ENCODE results near the gene DNAH11.
A peak's percentile ranks its signal among the peaks of the same experiment; 100 is the strongest.
"Not testable (repeated sequence)": the region's sequence is repeated elsewhere in the genome, so short reads cannot be mapped to it uniquely, and the experiment has no call there.

The DNAH11 gene

DNA sequence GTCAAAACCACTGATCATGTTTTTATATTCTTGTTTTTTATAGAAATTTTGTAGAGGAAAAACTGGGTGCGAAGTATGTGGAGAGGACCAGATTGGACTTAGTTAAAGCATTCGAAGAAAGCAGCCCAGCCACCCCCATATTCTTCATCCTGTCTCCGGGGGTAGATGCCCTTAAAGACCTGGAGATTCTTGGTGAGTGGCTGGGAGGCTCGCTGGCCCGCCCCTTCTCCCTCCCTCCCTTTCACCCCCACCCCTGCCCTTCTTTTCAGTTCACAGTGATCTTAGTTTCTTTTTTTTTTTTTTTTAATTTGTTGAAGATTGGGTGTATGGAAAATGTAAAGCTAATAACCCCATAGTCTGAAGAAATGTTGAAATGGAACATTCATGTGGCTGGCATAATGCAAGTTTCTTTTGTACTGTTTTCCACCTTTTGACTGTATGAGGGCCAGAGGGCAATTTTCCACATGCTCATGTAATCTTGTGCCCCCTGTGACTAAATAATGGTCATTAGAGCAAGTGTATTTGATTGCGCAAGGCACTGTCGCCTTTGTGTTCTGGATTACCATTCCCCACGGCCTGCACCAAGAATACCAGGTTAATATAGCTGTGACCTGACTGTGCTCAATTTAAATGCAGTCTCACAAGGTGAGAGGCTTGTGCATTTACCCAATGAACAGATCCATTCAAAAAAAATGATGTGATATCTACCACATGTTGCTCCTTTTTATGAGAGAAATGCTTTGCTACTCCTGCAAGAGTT, 325.2 kb downstream of the DNAH11 start:
- no CpG with 5 or more reads among the region's 8 CpGs for WGBS (ENCODE audit: extremely low coverage, insufficient coverage, low lambda C conversion rate)
- no peak overlapping the region for H2AK5ac ChIP-seq (ENCODE audit: low read length)
- no peak overlapping the region for H3K9ac ChIP-seq (ENCODE audit: low read length)
- H3K79me1 ChIP-seq (ENCODE audit: low read length) = no peaks in the 10 kb centered on the region
- no peak overlapping the region for H2BK15ac ChIP-seq (replicated peaks; ENCODE audit: low read depth)
- no peaks in the 10 kb centered on the region for H3K36me3 ChIP-seq (ENCODE audit: control insufficient read depth, insufficient read depth, low read length)
- no peak overlapping the region for H3K4ac ChIP-seq (ENCODE audit: low read depth, low read length)
- no peak overlapping the region for H3K27ac ChIP-seq (ENCODE audit: low read depth, low read length)
- H2BK5ac ChIP-seq (ENCODE audit: low read length) = no peak overlapping the region
- no peak overlapping the region for H3K18ac ChIP-seq (ENCODE audit: low read length)
- no peak overlapping the region for H4K8ac ChIP-seq (ENCODE audit: low read depth, low read length)
- no peak overlapping the region for H4K5ac ChIP-seq (ENCODE audit: low read length)
- no peak for DNase-seq
- peaks cover 5% of the 10 kb centered on the region for H3K4me1 ChIP-seq (ENCODE audit: control insufficient read depth, low read depth, low read length)
- no peaks in the 10 kb centered on the region for H3K27me3 ChIP-seq (ENCODE audit: insufficient read depth, low read length, poor library complexity)
- H3K56ac ChIP-seq (ENCODE audit: low read length) = no peak overlapping the region
- H3K4me3 ChIP-seq (ENCODE audit: low read length) = no peak overlapping the region
- H3K79me2 ChIP-seq (ENCODE audit: control insufficient read depth, insufficient read depth, low read length) = no peaks in the 10 kb centered on the region
- no peak overlapping the region for H2BK120ac ChIP-seq (ENCODE audit: low read depth, low read length)
- no peak overlapping the region for H3K23ac ChIP-seq (ENCODE audit: low read length)
- H3K4me2 ChIP-seq (ENCODE audit: low read length) = no peak overlapping the region

DNA sequence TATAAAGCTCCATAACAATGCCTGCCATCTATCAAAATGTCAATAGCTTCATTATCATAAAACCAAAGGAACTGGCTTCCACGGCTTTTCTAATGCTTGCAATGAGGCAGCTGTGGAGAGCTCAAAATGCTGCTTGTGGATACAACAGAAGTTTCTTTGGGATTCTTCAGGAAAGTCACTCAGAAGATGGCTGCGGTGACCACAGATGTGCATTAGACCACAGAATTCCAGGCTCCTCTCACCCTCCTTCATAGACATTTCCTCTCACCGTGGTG, 325.7 kb downstream of the DNAH11 start:
- WGBS (ENCODE audit: extremely low coverage, insufficient coverage, low lambda C conversion rate) = no CpG with 5 or more reads among the region's 3 CpGs

DNA sequence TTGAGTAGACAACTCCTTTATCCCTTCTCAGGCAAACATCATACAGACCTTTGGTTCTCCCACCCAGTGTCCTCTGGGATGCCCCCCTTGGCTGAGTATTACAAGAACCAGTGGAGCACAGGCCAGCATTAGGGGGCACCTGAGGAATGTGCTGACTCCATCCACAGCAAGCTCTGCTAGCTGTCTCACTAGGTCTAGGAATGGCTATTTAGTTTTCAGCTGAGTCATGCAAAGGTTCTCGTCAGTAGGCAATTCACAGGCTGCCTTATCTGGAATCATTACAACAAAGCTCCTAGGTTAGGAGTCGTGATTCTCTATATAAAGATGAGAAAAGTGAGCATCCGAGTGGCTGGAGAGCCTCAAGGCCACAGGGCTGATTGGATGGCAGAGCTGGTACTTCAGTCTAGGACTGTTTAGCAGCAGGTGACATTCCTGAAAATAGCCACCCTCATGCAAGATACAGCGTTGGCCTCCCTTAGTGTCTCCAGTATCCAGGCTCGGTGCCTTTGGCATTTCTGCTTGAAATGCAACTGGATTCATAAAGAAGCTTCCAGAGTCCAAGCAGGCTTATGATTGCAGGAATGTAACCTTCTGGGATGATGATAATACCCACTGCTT, 327.1 kb downstream of the DNAH11 start:
- Histone ChIP-seq H3K4me1 (ENCODE audit: control insufficient read depth, low read depth, low read length) (peaks cover 5% of the 10 kb centered on the region), H3K4me3 (ENCODE audit: low read length) (no peak overlapping the region), H3K36me3 (ENCODE audit: control insufficient read depth, insufficient read depth, low read length) (no peaks in the 10 kb centered on the region), H3K79me1 (ENCODE audit: low read length) (no peaks in the 10 kb centered on the region), H2BK5ac (ENCODE audit: low read length) (no peak overlapping the region), H2AK5ac (ENCODE audit: low read length) (no peak overlapping the region), H3K56ac (ENCODE audit: low read length) (no peak overlapping the region), H3K4me2 (ENCODE audit: low read length) (no peak overlapping the region), H4K8ac (ENCODE audit: low read depth, low read length) (no peak overlapping the region), H3K23ac (ENCODE audit: low read length) (no peak overlapping the region), H2BK15ac (replicated peaks; ENCODE audit: low read depth) (no peak overlapping the region), H3K18ac (ENCODE audit: low read length) (peak overlapping the region; percentile 61), H3K27ac (ENCODE audit: low read depth, low read length) (no peak overlapping the region), H3K4ac (ENCODE audit: low read depth, low read length) (no peak overlapping the region), H2BK120ac (ENCODE audit: low read depth, low read length) (no peak overlapping the region), H4K5ac (ENCODE audit: low read length) (no peak overlapping the region), H3K27me3 (ENCODE audit: insufficient read depth, low read length, poor library complexity) (no peaks in the 10 kb centered on the region), H3K9ac (ENCODE audit: low read length) (no peak overlapping the region), H3K79me2 (ENCODE audit: control insufficient read depth, insufficient read depth, low read length) (no peaks in the 10 kb centered on the region)
- WGBS (ENCODE audit: extremely low coverage, insufficient coverage, low lambda C conversion rate) = no CpG with 5 or more reads among the region's 5 CpGs
- DNase-seq = peak; percentile 87

More for the DNA sequence above, 325.7 kb downstream of the DNAH11 start:
- Histone ChIP-seq H3K4me3 (ENCODE audit: low read length) (no peak overlapping the region), H4K8ac (ENCODE audit: low read depth, low read length) (no peak overlapping the region), H3K27ac (ENCODE audit: low read depth, low read length) (no peak overlapping the region), H2BK15ac (replicated peaks; ENCODE audit: low read depth) (no peak overlapping the region), H3K4me1 (ENCODE audit: control insufficient read depth, low read depth, low read length) (peaks cover 5% of the 10 kb centered on the region), H3K9ac (ENCODE audit: low read length) (no peak overlapping the region), H3K56ac (ENCODE audit: low read length) (no peak overlapping the region), H2BK5ac (ENCODE audit: low read length) (no peak overlapping the region), H2BK120ac (ENCODE audit: low read depth, low read length) (no peak overlapping the region), H4K5ac (ENCODE audit: low read length) (no peak overlapping the region), H3K4ac (ENCODE audit: low read depth, low read length) (no peak overlapping the region), H3K18ac (ENCODE audit: low read length) (no peak overlapping the region), H3K79me2 (ENCODE audit: control insufficient read depth, insufficient read depth, low read length) (no peaks in the 10 kb centered on the region), H3K4me2 (ENCODE audit: low read length) (no peak overlapping the region), H3K23ac (ENCODE audit: low read length) (no peak overlapping the region), H3K27me3 (ENCODE audit: insufficient read depth, low read length, poor library complexity) (no peaks in the 10 kb centered on the region), H2AK5ac (ENCODE audit: low read length) (no peak overlapping the region), H3K79me1 (ENCODE audit: low read length) (no peaks in the 10 kb centered on the region), H3K36me3 (ENCODE audit: control insufficient read depth, insufficient read depth, low read length) (no peaks in the 10 kb centered on the region)
- no peak for DNase-seq

DNA sequence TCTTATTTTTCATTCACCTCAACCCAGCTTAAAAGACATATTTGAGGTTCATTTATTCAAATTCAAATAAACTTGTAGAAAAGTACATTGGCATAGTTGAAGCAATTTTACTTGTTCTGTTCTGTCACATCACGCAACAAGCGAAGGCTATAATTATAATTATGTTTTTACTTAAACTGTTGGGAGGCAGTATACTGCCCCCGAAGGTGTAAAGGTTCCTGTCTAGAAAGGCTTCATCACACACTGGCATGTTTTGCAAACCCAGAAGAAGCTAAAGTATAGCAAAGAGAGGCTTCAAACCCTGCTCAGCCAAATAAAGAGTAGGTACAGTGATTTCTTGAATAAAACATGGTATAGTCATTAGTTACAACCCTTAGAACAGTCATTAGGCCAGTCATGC, 340.2 kb downstream of the DNAH11 start:
- no peaks in the 10 kb centered on the region for H3K27me3 ChIP-seq (ENCODE audit: insufficient read depth, low read length, poor library complexity)
- H3K18ac ChIP-seq (ENCODE audit: low read length) = no peak overlapping the region
- H3K9ac ChIP-seq (ENCODE audit: low read length) = no peak overlapping the region
- no peaks in the 10 kb centered on the region for H3K4me1 ChIP-seq (ENCODE audit: control insufficient read depth, low read depth, low read length)
- no peaks in the 10 kb centered on the region for H3K36me3 ChIP-seq (ENCODE audit: control insufficient read depth, insufficient read depth, low read length)
- H2BK5ac ChIP-seq (ENCODE audit: low read length) = no peak overlapping the region
- no peak overlapping the region for H3K4ac ChIP-seq (ENCODE audit: low read depth, low read length)
- H3K79me2 ChIP-seq (ENCODE audit: control insufficient read depth, insufficient read depth, low read length) = no peaks in the 10 kb centered on the region
- no peak overlapping the region for H4K5ac ChIP-seq (ENCODE audit: low read length)
- H3K79me1 ChIP-seq (ENCODE audit: low read length) = no peaks in the 10 kb centered on the region
- no peak overlapping the region for H4K8ac ChIP-seq (ENCODE audit: low read depth, low read length)
- no peak for DNase-seq
- no peak overlapping the region for H2AK5ac ChIP-seq (ENCODE audit: low read length)
- H2BK120ac ChIP-seq (ENCODE audit: low read depth, low read length) = no peak overlapping the region
- no CpG with 5 or more reads among the region's 3 CpGs for WGBS (ENCODE audit: extremely low coverage, insufficient coverage, low lambda C conversion rate)
- H3K4me2 ChIP-seq (ENCODE audit: low read length) = no peak overlapping the region
- H3K4me3 ChIP-seq (ENCODE audit: low read length) = no peak overlapping the region
- no peak overlapping the region for H2BK15ac ChIP-seq (replicated peaks; ENCODE audit: low read depth)
- H3K56ac ChIP-seq (ENCODE audit: low read length) = no peak overlapping the region
- no peak overlapping the region for H3K27ac ChIP-seq (ENCODE audit: low read depth, low read length)
- no peak overlapping the region for H3K23ac ChIP-seq (ENCODE audit: low read length)

DNA sequence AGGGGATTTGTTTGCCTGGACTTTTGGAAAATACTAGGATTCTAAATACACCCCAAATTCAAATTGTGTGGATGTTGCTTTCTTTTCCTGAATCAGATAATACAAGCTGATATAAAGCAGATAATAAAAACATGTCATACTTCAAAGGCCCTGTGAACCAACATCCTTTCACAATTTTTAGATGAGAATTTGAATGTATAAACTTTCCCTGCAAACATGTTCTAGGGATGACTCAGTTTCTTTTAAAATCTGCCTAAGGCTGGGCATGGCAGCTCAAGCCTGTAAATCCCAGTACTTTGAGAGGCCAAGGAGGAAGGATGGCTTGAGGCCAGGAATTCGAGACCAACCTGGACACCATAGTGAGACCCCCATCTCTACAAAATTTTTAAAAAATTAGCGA, 340.7 kb downstream of the DNAH11 start:
- H3K56ac ChIP-seq (ENCODE audit: low read length) = not testable (repeated sequence)

DNA sequence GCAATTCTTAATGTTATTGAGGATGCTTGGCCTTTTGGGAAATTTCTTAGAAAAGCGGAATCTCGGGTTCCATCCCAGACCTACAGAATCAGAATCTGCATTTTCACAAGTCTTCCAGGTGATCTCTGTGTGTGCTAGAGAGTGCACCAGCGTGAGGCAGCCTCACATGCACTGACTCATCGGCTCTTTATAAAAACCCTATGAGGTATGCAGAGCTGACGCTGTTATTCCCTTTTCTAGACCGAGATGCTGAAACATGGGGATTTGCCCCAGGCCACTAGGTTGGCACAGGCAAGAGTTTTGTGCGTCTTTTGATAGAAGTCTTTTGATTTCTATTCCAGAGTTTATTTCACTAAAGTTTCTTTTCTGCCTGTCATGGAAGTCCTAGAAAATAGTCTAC, 341.7 kb downstream of the DNAH11 start:
- no peaks in the 10 kb centered on the region for H3K36me3 ChIP-seq (ENCODE audit: control insufficient read depth, insufficient read depth, low read length)
- H3K4ac ChIP-seq (ENCODE audit: low read depth, low read length) = no peak overlapping the region
- no peak overlapping the region for H3K23ac ChIP-seq (ENCODE audit: low read length)
- no CpG with 5 or more reads among the region's 7 CpGs for WGBS (ENCODE audit: extremely low coverage, insufficient coverage, low lambda C conversion rate)
- no peak overlapping the region for H3K18ac ChIP-seq (ENCODE audit: low read length)
- no peak overlapping the region for H4K5ac ChIP-seq (ENCODE audit: low read length)
- H3K4me2 ChIP-seq (ENCODE audit: low read length) = no peak overlapping the region
- H2BK120ac ChIP-seq (ENCODE audit: low read depth, low read length) = no peak overlapping the region
- H3K27ac ChIP-seq (ENCODE audit: low read depth, low read length) = no peak overlapping the region
- no peak overlapping the region for H4K8ac ChIP-seq (ENCODE audit: low read depth, low read length)
- H2AK5ac ChIP-seq (ENCODE audit: low read length) = no peak overlapping the region
- H2BK15ac ChIP-seq (replicated peaks; ENCODE audit: low read depth) = no peak overlapping the region
- H3K79me1 ChIP-seq (ENCODE audit: low read length) = no peaks in the 10 kb centered on the region
- no peaks in the 10 kb centered on the region for H3K27me3 ChIP-seq (ENCODE audit: insufficient read depth, low read length, poor library complexity)
- H3K4me3 ChIP-seq (ENCODE audit: low read length) = no peak overlapping the region
- H3K9ac ChIP-seq (ENCODE audit: low read length) = no peak overlapping the region
- H3K79me2 ChIP-seq (ENCODE audit: control insufficient read depth, insufficient read depth, low read length) = no peaks in the 10 kb centered on the region
- no peak overlapping the region for H3K56ac ChIP-seq (ENCODE audit: low read length)
- no peaks in the 10 kb centered on the region for H3K4me1 ChIP-seq (ENCODE audit: control insufficient read depth, low read depth, low read length)
- DNase-seq = no peak
- no peak overlapping the region for H2BK5ac ChIP-seq (ENCODE audit: low read length)

More for the DNA sequence above, 340.7 kb downstream of the DNAH11 start:
- not testable (repeated sequence) for H3K4ac ChIP-seq (ENCODE audit: low read depth, low read length); H3K79me1 ChIP-seq (ENCODE audit: low read length); H3K4me2 ChIP-seq (ENCODE audit: low read length); H2BK120ac ChIP-seq (ENCODE audit: low read depth, low read length); H3K4me1 ChIP-seq (ENCODE audit: control insufficient read depth, low read depth, low read length); H4K5ac ChIP-seq (ENCODE audit: low read length); H3K4me3 ChIP-seq (ENCODE audit: low read length); H3K9ac ChIP-seq (ENCODE audit: low read length); H3K23ac ChIP-seq (ENCODE audit: low read length); H2BK15ac ChIP-seq (replicated peaks; ENCODE audit: low read depth); H2AK5ac ChIP-seq (ENCODE audit: low read length); H3K36me3 ChIP-seq (ENCODE audit: control insufficient read depth, insufficient read depth, low read length); H3K27ac ChIP-seq (ENCODE audit: low read depth, low read length); H3K79me2 ChIP-seq (ENCODE audit: control insufficient read depth, insufficient read depth, low read length); H4K8ac ChIP-seq (ENCODE audit: low read depth, low read length); H3K27me3 ChIP-seq (ENCODE audit: insufficient read depth, low read length, poor library complexity); H3K18ac ChIP-seq (ENCODE audit: low read length); DNase-seq; H2BK5ac ChIP-seq (ENCODE audit: low read length)
- no CpG with 5 or more reads among the region's 2 CpGs for WGBS (ENCODE audit: extremely low coverage, insufficient coverage, low lambda C conversion rate)
